Panc1 (cell line): ENCODE results near the gene ATF3. TPM values are rescaled to one million over a fixed set of nuclear protein-coding genes. Genes with fewer than 3 reads are reported as not detected.
"Not testable (repeated sequence)": the region's sequence is repeated elsewhere in the genome, so short reads cannot be mapped to it uniquely, and the experiment has no call there.

Experiments
- ATAC-seq: fragments of 200-7000 bp; cut with Tn5 transposase; 2 replicates; pipeline ENCODE4 v1.9.1; 2020; ENCODE audit warnings: mild to moderate bottlenecking, moderate library complexity
- BruUV-seq: library from RNA; stranded (reverse); fragments of 400-500 nt; replicated peaks from 2 replicates; lab custom pipeline; 2021; lab: Mats Ljungman, UMichigan
- CTCF ChIA-PET: fragments of 300-600 bp; sonication (Branson Sonifier 250); formaldehyde crosslinking; loops from one replicate; lab custom pipeline; 2022; ENCODE audit warnings: antibody characterized with exemption; lab: Charles Lee
- POLR2A ChIA-PET: fragments of 300-600 bp; sonication (Branson Sonifier 250); formaldehyde crosslinking; loops from one replicate; lab custom pipeline; 2022; ENCODE audit warnings: antibody characterized with exemption; lab: Charles Lee
- DNase-seq: peaks from one replicate; pipeline ENCODE4 v3.0.0-alpha.2; 2010; ENCODE audit warnings: low read depth, low spot score
- H3K27ac ChIP-seq: 2 replicates; pipeline ENCODE4 v1.5.1; 2011; ENCODE audit warnings: mild to moderate bottlenecking, low read length, inconsistent platforms
- H3K27me3 ChIP-seq: fragments of 200-500 bp; sonication (Bioruptor generic); 2 replicates; pipeline ENCODE4 v1.6.0; 2014; ENCODE audit warnings: low read length, inconsistent platforms; ENCODE audit not compliant: control insufficient read depth, insufficient read depth
- H3K36me3 ChIP-seq: fragments of 200-500 bp; sonication (Bioruptor generic); 2 replicates; pipeline ENCODE4 v1.5.1; 2014; ENCODE audit warnings: inconsistent platforms, mild to moderate bottlenecking, low read length, moderate library complexity; ENCODE audit not compliant: control insufficient read depth, insufficient read depth
- H3K4me1 ChIP-seq: 2 replicates; pipeline ENCODE4 v1.5.1; 2011; ENCODE audit warnings: inconsistent platforms, mild to moderate bottlenecking, low read length, moderate library complexity; ENCODE audit not compliant: control insufficient read depth, insufficient read depth
- H3K4me3 ChIP-seq, 2 experiments: 2 replicates each; pipeline ENCODE4 v1.5.1; 2011 to 2012; ENCODE audit warnings: low read depth in 2 of 2, low read length in 2 of 2, mild to moderate bottlenecking in 2 of 2, inconsistent platforms in 1 of 2, moderate library complexity in 1 of 2
- H3K9me3 ChIP-seq: fragments of 200-500 bp; sonication (Bioruptor generic); 2 replicates; pipeline ENCODE4 v1.5.1; 2014; ENCODE audit warnings: low read depth, mild to moderate bottlenecking, inconsistent platforms, low read length, moderate library complexity; ENCODE audit not compliant: control insufficient read depth, insufficient read depth
- POLR2AphosphoS5 ChIP-seq: IDR thresholded peaks from 2 replicates; pipeline ENCODE4 v1.6.1; 2012; ENCODE audit warnings: mild to moderate bottlenecking, low read depth, low read length, moderate library complexity
- SIN3A ChIP-seq: IDR thresholded peaks from 2 replicates; pipeline ENCODE4 v1.6.1; 2012; ENCODE audit warnings: low read depth, mild to moderate bottlenecking, low read length, moderate library complexity, borderline replicate concordance; ENCODE audit not compliant: insufficient read depth
- TCF7L2 ChIP-seq: IDR thresholded peaks from 2 replicates; pipeline ENCODE4 v1.6.1; 2011; ENCODE audit warnings: mild to moderate bottlenecking, low read depth, low read length, inconsistent platforms
- in situ Hi-C: cut with HindIII; loops from 2 replicates; pipeline ENCODE4 v1.10.0; 2016; ENCODE audit warnings: low sequenced_read_pairs, low pct_unique_long_range_greater_than_20kb
- intact Hi-C: fragments of 100-400 bp; cut with micrococcal nuclease; formaldehyde crosslinking; loops from one replicate; pipeline ENCODE4 v1.10.0; 2022; ENCODE audit not compliant: unreplicated experiment
- total RNA-seq: library from RNA; stranded (reverse); gene quantifications from one replicate; pipeline ENCODE4 v1.2.1, GENCODE V29; 2021; ENCODE audit not compliant: unreplicated experiment
- TF ChIP-seq, protein P1 (sequence below): fragments of 450-650 bp; IDR thresholded peaks from 2 replicates; pipeline ENCODE4 v1.5.1; 2017; ENCODE audit warnings: mild to moderate bottlenecking
- TF ChIP-seq, protein P2 (sequence below), 2 experiments: IDR thresholded peaks; 2 replicates each; pipeline ENCODE4 v1.6.1; 2011 to 2012; ENCODE audit warnings: low read depth in 2 of 2, control low read depth in 1 of 2, low read length in 1 of 2, mild to moderate bottlenecking in 1 of 2, moderate library complexity in 1 of 2; ENCODE audit not compliant: insufficient read depth in 1 of 2

ATF3 gene
- total RNA-seq, 1 experiment from 2014 or later = 13.3 TPM

DNA sequence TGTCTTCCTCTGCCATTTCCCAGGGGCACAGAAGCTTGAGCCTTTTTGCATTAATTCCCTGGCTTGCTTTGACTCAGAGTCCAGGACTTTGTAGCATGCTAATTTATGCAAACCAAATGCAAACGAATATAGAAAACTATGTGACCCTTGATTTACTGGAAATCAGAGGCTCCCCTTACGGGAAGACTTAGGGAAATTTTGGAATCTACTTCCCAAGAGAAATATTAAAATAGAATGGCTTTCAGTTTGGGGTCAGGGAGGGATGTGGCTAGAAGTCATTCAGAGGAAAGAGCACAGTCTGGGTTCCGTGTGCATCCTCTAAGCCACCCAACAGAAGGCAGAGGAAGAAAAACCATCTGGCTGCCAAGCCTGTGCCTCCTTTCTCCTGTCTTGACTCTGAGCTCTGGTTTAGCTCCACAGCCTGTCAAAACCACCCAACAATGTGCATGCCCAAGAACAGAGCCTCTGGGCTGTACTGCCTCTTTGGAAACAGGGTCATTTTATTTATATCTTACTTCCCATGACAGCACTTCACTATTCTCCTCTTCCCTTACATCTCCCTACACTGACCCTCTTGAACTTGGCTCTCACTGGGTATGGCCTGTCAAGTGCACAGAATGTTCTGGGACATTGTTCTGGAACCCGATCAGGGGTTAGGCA is 30.1 kb downstream of the ATF3 start:
- 0 out of 2 replicates have a peak, but pooled peaks cover 4% of the 10 kb centered on the region for H3K27me3 ChIP-seq
- H3K36me3 ChIP-seq = no peaks in the 10 kb centered on the region
- POLR2A ChIA-PET = no interaction called here
- BruUV-seq = no TSS peak
- 0 out of 2 replicates have a peak, but pooled peaks cover 3% of the 10 kb centered on the region for H3K9me3 ChIP-seq
- in situ Hi-C loops = no loop called here
- DNase-seq = no peak
- no peak for ATAC-seq
- intact Hi-C loops = no loop called here
- CTCF ChIA-PET = no interaction called here
- H3K4me3 ChIP-seq = no peak overlapping the region
- no peak overlapping the region for H3K27ac ChIP-seq
- no peak for TF ChIP-seq TCF7L2
- TF ChIP-seq, protein P1, sequence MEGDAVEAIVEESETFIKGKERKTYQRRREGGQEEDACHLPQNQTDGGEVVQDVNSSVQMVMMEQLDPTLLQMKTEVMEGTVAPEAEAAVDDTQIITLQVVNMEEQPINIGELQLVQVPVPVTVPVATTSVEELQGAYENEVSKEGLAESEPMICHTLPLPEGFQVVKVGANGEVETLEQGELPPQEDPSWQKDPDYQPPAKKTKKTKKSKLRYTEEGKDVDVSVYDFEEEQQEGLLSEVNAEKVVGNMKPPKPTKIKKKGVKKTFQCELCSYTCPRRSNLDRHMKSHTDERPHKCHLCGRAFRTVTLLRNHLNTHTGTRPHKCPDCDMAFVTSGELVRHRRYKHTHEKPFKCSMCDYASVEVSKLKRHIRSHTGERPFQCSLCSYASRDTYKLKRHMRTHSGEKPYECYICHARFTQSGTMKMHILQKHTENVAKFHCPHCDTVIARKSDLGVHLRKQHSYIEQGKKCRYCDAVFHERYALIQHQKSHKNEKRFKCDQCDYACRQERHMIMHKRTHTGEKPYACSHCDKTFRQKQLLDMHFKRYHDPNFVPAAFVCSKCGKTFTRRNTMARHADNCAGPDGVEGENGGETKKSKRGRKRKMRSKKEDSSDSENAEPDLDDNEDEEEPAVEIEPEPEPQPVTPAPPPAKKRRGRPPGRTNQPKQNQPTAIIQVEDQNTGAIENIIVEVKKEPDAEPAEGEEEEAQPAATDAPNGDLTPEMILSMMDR = no peak
- TF ChIP-seq SIN3A = no peak
- no peak for TF ChIP-seq POLR2AphosphoS5
- TF ChIP-seq, protein P2, sequence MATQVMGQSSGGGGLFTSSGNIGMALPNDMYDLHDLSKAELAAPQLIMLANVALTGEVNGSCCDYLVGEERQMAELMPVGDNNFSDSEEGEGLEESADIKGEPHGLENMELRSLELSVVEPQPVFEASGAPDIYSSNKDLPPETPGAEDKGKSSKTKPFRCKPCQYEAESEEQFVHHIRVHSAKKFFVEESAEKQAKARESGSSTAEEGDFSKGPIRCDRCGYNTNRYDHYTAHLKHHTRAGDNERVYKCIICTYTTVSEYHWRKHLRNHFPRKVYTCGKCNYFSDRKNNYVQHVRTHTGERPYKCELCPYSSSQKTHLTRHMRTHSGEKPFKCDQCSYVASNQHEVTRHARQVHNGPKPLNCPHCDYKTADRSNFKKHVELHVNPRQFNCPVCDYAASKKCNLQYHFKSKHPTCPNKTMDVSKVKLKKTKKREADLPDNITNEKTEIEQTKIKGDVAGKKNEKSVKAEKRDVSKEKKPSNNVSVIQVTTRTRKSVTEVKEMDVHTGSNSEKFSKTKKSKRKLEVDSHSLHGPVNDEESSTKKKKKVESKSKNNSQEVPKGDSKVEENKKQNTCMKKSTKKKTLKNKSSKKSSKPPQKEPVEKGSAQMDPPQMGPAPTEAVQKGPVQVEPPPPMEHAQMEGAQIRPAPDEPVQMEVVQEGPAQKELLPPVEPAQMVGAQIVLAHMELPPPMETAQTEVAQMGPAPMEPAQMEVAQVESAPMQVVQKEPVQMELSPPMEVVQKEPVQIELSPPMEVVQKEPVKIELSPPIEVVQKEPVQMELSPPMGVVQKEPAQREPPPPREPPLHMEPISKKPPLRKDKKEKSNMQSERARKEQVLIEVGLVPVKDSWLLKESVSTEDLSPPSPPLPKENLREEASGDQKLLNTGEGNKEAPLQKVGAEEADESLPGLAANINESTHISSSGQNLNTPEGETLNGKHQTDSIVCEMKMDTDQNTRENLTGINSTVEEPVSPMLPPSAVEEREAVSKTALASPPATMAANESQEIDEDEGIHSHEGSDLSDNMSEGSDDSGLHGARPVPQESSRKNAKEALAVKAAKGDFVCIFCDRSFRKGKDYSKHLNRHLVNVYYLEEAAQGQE (IDR thresholded peaks at IDR 0.05; ENCODE audit: insufficient read depth in 1 of 2, low read depth in 2 of 2, low read length in 1 of 2) = no peak
- no peaks in the 10 kb centered on the region for H3K4me1 ChIP-seq

DNA sequence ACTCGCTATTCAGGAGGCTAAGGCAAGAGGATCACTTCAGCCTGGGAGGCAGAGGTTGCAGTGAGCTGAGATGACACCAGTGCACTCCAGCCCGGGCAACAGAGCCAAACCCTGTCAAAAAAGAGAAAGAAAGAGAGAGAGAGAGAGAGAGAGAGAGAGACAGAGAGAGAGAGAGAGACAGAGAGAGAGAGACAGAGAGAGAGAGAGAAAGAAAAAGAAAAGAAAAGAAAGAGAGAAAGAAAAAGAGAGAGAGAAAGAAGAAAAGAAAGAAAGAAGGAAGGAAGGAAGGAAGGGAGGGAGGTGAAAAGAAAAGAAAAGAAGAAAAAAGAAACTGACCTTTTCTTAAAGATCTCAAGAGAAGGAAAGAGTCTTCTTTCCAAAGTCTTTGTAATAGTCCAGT is 31.0 kb downstream of the ATF3 start:
- POLR2A ChIA-PET = interaction anchor here (0.6 kb wide), 1 partner anchor 81 kb away, joined by 9 read pairs; no protein-coding TSS in a partner anchor
- H3K4me3 ChIP-seq, H3K36me3 ChIP-seq, H3K4me1 ChIP-seq, intact Hi-C loops, in situ Hi-C loops, H3K27ac ChIP-seq, ATAC-seq, CTCF ChIA-PET, DNase-seq, H3K9me3 ChIP-seq, H3K27me3 ChIP-seq, BruUV-seq: not testable (repeated sequence)

DNA sequence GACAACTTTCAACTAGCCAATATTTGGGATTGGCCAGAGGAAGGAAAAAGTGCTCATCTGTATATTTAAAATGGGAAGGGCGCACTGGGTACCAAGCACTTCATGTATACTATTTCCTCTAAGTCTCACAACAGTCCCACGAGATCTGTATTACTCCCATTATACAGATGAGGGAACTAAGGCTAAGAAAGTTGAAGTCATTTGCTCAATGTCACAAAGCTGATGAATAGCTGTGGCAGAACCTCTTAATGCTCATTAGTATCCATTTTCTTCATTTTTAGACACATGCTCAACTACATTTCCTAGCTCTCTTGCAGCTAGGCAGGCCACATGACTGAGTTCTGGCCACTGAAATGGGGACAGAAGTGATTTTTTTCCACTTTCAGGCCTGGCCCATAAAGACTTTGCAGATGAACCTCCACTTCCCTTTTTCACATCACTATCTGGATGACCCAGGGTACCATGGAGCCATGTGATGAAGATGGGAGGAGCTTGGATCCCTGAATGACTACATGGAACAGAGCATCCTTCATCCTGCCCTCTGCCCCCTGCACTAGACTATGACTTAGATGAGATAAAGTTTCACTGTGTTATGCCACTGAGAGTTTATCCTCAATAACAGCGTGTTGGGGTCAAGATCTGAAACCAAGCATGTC is 31.8 kb downstream of the ATF3 start:
- no peak for DNase-seq
- POLR2A ChIA-PET = interaction anchor here (0.6 kb wide), 1 partner anchor 130 kb away, joined by 28 read pairs; no protein-coding TSS in a partner anchor
- intact Hi-C loops = no loop called here
- CTCF ChIA-PET = no interaction called here
- in situ Hi-C loops = no loop called here
- no peak for ATAC-seq
- Histone ChIP-seq H3K4me3 (no peak overlapping the region), H3K27ac (no peak overlapping the region), H3K36me3 (no peaks in the 10 kb centered on the region), H3K27me3 (0 out of 2 replicates have a peak, but pooled peaks cover 4% of the 10 kb centered on the region), H3K9me3 (no peaks in the 10 kb centered on the region), H3K4me1 (no peaks in the 10 kb centered on the region)
- no TSS peak for BruUV-seq
- no peak for TF ChIP-seq TCF7L2
- TF ChIP-seq SIN3A = no peak
- TF ChIP-seq, protein P2 (IDR thresholded peaks at IDR 0.05; ENCODE audit: insufficient read depth in 1 of 2, low read depth in 2 of 2, low read length in 1 of 2) = no peak
- TF ChIP-seq, protein P1 = no peak
- TF ChIP-seq POLR2AphosphoS5 = no peak
